ENCODE results near the gene NXNL1.

NXNL1 gene

DNA sequence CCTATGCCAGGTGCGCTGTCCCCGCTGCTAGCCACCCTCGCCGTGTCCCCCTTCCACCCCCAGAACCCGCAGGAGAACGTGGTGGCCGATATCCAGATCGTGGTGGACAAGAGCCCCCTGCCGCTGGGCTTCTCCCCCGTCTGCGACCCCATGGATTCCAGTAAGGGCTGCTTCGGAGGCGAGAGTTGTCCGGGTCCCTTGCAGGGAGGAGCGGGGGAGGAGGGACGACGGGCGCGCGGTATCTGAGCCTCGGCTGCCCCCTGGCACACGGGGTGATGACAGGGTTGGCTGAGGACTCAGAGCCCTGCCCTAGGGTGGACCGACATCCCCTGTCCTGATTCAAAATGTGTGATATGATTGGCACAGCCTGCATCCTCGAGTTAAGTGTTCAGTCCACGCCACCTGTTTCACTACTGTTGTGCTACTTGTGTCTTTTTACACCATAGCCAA is 40.2 kb downstream of the NXNL1 start:
- DNase-seq: peak in 10 of 56 donors; percentile 4 to 46 (median 18)

DNA sequence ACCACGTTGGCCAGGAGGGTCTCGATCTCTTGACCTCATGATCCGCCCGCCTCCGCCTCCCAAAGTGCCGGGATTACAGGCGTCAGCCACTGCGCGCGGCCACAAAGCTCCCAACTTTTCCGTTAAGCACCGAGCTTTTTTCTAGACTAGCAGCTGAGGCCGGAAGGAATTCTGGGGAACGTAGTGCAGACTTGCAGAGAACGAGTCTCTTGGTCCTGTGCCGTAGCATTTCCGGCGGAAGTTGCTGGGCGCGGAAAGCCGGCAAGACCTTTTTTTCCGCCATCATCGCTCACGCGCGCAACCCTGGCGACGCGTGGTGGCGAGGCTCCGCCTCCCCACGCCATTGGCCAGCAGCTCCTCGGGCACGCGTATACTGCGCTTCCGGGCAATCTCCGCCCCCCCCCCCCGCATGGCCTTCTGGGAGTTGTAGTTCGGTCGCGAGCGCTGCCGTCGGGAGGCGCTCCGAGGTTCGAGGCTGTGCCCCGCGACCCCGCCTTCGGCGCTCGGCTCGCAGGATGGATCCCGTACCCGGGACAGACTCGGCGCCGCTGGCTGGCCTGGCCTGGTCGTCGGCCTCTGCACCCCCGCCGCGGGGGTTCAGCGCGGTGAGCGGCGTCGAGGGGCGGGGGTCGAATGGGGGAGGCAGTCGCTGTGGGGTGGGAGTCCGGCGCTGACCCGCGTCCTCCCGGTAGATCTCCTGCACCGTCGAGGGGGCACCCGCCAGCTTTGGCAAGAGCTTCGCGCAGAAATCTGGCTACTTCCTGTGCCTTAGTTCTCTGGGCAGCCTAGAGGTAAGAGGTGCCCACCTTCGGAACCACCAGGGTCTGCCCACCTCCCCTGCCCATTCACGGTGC is 40.9 kb downstream of the NXNL1 start, which contains the start of gene MVB12A:
MVB12A (plus strand) TSS at position 427 of the 854 bp plus-strand sequence; CDS start at position 516, 89 bp downstream.
- peak; percentile 85 to 99 (median 96) for DNase-seq

DNA sequence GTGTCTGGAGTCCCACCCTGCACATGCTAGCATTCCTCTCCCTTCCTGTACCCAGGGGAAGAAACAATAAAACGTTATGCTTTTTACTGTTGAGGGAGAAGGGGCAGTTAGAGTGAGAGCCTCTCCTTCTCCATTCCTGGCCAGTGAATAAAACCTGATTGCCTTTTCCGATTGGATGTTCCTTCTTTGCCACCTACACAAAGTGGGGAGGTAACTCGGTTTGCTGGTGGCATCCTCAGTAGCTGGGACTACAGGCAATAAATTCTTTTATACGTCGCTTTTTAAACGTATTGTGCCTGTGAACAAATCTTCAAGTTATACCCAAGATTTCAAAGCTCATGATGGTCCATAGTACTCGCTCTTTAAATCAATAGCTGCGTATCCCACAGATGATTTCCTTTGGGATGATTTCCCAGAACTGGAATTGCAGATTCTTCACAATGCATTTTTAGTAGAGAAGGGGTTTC is 41.5 kb downstream of the NXNL1 start:
- DNase-seq: no peak

DNA sequence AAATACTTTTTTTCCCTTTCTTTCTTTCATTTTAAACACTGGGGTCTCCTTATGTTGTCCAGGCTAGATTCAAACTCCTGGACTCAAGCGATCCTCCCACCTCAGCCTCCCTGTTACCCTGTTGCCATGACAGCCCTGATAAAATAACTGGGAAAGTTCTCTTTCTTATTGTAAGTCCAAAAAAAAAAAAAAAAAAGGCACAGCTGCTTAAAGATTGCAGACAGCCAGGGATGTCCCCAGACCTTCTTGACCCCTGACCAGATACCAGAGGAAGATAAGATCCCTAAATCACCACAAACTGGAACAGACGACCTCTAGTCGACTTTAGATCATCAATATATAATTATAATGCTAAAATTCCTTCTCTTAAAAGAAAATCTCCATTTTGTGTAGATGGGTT is 42.0 kb downstream of the NXNL1 start:
- DNase-seq: no peak

DNA sequence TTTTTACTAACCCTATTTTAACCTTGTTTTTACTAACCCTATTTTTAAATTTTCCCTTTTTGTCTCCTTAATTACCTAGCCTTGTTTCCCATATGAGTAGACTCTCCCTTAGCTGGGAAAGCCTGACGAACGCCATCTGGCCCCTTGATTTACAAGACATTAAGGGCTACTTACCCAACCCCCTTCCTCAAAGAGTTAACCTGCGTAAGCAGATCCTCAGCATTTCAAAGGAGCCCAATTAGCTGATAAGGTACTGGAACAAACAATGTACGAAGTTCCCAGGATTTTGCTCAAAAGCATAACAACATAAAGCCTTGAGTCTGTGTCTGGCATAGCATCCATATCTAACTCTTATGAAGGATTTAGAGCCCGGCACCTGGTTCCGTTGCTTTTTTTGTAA is 45.6 kb downstream of the NXNL1 start:
- DNase-seq: no peak

DNA sequence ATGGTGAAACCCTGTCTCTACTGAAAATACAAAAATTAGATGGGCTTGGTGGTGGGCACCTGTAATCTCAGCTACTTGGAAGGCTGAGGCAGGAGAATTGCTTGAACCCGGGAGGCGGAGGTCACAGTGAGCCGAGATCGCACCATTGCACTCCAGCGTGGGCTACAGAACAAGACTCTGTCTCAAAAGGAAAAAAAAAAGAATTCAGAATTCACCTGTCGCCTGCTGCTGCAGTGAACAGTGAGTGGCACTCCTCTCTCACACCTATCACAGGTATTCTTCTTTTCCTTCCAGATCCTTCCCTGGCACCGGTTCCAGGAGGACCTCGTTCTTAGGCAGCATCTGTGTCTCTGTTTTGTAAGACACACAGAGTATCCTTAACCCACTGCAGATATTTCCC is 46.6 kb downstream of the NXNL1 start:
- DNase-seq: no peak

DNA sequence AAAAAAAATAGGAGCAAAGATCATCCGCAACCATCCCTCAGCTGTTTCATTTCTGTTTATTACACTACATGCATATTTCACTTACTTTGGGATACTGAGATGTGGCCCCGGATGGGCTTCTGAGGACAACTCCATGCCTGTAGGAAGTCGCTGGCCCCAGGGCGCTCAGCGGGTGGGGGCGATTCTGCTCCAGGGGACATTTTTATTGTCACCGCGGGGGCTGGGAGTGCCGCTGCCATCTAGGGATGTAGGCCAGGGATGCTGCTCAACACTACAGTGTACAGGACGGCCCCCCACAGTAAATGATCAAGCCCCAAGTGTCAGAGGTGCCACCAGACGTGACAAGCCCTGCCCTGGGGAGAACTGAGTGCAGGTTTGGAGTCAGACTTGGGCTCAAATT is 48.9 kb downstream of the NXNL1 start:
- DNase-seq: no peak

DNA sequence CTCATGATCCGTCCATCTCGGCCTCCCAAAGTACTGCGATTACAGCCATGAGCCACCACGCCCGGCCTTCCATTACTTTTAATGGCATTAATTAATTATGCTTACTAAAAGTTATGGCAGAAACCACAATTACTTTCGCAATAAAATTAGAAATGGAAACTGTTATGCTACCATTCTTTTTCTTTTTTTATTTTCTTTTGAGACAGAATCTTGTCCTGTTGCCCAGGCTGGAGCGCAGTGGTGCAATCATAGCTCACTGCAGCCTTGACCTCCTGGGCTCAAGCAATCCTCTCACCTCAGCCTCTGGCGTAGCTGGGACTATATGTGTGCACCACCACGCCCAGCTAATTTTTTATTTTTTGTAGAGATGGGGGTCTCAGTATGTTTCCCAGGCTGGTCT is 50.7 kb downstream of the NXNL1 start:
- no peak for DNase-seq

DNA sequence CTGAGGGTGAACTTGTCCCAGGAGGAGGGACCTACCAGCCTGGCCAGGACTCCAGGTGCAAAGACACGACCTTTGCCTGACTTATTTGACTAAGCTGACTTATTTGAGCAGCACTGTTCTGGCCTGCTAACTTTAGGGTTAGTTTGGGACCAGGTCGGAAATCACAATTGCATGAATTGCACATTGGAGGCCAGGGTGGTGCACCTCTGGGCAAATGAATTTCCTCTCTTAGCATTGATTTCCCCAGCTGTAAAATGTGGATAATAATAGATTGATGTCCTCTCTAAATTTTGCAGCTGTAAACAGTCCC is 53.9 kb downstream of the NXNL1 start:
- no peak for DNase-seq

DNA sequence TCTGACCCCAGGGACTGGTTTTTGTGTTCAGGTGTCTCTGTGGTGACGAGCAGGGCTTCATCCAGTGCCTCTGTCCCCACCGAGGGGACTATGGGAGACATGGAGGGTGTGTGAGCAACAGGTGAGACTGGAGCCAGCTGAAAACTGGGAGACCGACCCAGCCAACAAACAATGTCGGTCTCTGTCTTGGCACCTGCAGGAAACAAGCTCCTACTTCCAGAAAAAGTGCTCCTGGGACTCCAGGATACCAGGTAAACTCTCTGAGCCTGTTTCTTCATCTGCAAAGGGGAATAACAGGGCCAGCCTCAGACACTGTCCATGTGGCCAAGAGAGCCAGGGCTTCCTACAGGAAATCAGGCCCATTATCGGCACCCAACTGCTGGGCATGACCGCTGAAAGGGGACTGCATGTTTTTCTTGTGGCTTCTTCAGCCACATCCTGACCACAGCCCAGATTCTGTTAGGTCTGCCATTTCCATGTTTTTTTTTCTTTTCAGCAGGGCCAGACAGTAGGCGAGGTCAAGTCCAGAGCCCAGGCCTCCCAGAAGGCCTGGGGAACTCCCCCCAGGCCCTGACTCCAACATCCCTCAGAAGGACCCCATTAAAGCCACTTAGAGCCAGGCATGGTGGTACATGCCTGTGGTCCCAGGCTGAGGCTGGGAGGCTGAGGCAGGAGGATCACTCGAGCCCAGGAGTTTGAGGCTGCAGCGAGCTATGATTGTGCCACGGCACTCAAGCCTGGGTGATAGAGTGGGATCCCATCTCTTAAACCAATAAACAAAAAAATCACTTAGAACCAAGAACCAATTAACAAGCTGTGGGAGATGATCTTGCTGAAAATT is 54.5 kb downstream of the NXNL1 start:
- peak in 8 of 56 donors; percentile 4 to 23 (median 10) for DNase-seq
